ENCODE results near the gene LPIN1. TPM values are rescaled to one million over a fixed set of nuclear protein-coding genes. Genes with fewer than 3 reads are reported as not detected.

LPIN1 gene
- total RNA-seq, 2 experiments from 2014 or later: 31.9 to 36.5 TPM

DNA sequence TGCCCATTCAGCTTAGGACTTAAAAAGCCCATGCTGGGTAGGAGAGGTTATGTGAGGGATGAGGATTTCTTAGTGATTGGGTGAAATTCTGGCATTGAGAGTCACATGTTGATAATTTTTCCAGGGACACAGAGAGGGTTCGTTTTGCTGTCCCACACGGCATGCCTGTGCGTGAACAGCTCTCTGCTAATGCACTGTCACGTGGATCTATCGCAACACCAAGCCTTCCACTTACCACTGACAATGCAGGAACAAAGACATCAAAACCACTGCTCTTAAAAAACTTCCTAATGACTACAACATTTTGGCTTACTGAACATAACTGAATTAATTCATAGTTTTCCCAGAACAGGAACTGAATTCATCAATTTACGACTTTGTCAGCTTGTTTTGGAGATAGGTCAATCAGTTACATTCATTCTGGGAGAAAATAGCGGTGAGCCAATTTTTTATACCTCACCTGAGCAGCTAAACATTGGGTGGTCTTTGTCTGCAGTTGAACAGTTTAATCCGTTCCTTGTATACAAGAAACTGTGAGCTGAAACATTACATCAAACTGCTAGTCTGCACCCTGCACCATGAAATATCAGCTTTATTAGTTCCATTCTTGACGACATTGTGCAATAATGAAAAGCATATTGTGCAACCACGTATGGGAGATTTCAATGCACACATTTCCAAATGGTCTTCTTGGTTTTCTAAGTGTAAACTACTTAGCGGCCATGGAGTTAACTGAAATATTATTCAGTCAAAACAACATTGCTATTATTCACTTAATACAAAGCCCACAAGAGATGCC, 127.1 kb downstream of the LPIN1 start:
- CTCF ChIA-PET: interaction anchor here (1.0 to 1.4 kb wide), 4 partner anchors 10 to 843 kb away, joined by 3 to 5 read pairs (median 3); partner anchors contain the start of gene TRIB2
- intact Hi-C loops (cut with micrococcal nuclease): no loop called here

DNA sequence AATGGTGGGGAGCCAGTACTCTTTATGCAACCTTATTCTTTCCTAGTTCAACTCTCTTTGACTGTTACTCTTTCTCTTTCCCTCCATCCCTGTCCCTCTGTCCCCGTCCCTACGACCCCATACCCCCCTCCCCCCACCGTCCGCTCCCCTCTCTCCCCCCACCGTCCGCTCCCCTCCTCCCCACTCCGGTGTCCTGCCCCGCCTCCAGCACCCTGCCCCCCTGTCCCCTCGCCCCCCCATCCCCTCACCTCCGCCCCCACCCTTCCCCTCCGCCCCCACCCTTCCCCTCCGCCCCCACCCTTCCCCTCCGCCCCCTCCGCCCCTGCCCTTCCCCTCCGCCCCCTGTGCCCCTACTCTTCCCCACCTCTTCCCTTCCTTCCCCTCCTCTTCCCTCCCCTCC, 128.4 kb downstream of the LPIN1 start:
- Mint-ChIP-seq H3K4me3 (no peak overlapping the region), H3K36me3 (ENCODE audit: low read depth) (no peaks in the 10 kb centered on the region), H3K27ac (no peak overlapping the region), H3K9me3 (no peaks in the 10 kb centered on the region), H3K27me3 (peaks cover 3% of the 10 kb centered on the region), H3K4me1 (ENCODE audit: low read depth) (peaks cover 9% of the 10 kb centered on the region)
- no peak for ATAC-seq
- ChIA-PET CTCF (no interaction called here), POLR2A (no interaction called here)
- DNase-seq: no peak
- intact Hi-C loops (cut with micrococcal nuclease): no loop called here
- TF ChIP-seq, protein P1, sequence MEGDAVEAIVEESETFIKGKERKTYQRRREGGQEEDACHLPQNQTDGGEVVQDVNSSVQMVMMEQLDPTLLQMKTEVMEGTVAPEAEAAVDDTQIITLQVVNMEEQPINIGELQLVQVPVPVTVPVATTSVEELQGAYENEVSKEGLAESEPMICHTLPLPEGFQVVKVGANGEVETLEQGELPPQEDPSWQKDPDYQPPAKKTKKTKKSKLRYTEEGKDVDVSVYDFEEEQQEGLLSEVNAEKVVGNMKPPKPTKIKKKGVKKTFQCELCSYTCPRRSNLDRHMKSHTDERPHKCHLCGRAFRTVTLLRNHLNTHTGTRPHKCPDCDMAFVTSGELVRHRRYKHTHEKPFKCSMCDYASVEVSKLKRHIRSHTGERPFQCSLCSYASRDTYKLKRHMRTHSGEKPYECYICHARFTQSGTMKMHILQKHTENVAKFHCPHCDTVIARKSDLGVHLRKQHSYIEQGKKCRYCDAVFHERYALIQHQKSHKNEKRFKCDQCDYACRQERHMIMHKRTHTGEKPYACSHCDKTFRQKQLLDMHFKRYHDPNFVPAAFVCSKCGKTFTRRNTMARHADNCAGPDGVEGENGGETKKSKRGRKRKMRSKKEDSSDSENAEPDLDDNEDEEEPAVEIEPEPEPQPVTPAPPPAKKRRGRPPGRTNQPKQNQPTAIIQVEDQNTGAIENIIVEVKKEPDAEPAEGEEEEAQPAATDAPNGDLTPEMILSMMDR (IDR thresholded peaks at IDR 0.05): no peak

More for the DNA sequence above, 127.1 kb downstream of the LPIN1 start:
- Mint-ChIP-seq H3K27ac (no peak overlapping the region), H3K9me3 (no peaks in the 10 kb centered on the region), H3K27me3 (peaks cover 2% of the 10 kb centered on the region), H3K4me1 (ENCODE audit: low read depth) (peaks cover 9% of the 10 kb centered on the region), H3K36me3 (ENCODE audit: low read depth) (no peaks in the 10 kb centered on the region), H3K4me3 (no peak overlapping the region)
- TF ChIP-seq, protein P1 (IDR thresholded peaks at IDR 0.05): no peak
- POLR2A ChIA-PET: no interaction called here
- ATAC-seq (no peak), DNase-seq (no peak)

DNA sequence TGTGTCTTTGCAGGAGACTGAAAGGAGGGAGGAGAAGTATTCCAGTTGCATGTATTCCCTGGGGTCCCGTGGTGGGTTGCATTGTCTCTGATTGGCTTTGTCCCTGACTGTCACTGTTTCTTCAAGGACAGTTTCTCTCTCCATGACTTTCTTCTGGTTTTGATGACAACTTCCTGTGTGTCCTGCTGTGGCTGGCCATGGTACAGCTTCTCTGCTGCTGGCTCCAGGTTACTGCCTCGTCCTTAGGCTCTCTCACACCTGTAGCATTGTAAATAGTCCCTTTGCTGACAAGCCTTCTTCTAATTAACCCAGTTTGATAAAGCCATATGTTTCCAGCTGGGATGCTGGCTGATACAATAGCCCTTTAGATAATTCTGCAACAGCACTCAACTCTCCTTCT, 129.0 kb downstream of the LPIN1 start:
- Mint-ChIP-seq H3K27me3 (peaks cover 3% of the 10 kb centered on the region), H3K4me1 (ENCODE audit: low read depth) (peaks cover 6% of the 10 kb centered on the region), H3K4me3 (no peak overlapping the region), H3K36me3 (ENCODE audit: low read depth) (no peaks in the 10 kb centered on the region), H3K9me3 (no peaks in the 10 kb centered on the region), H3K27ac (no peak overlapping the region)
- no peak for ATAC-seq
- no peak for DNase-seq
- ChIA-PET CTCF (no interaction called here), POLR2A (no interaction called here)
- intact Hi-C loops (cut with micrococcal nuclease): no loop called here
- TF ChIP-seq, protein P1 (IDR thresholded peaks at IDR 0.05): no peak

DNA sequence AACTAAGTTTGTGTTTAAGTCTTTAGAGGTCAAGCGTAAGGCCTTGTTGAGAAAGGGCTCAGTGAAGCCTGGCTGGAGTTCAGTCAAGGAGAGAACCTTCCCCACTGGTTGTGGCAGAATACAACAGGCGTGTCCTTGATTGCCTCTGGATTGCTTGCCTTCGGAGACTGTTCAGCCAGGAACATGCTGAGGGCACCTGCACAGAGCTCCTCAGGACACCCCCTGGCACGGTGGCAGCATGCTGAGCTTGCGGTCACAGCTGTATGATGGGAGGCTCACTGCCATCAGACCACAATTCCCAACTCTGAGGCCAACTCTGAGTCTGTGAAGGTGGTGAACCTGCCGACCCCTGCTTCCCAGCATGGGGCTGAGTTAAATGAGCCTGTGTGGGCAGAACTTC, 130.0 kb downstream of the LPIN1 start:
- Mint-ChIP-seq H3K27ac (no peak overlapping the region), H3K36me3 (ENCODE audit: low read depth) (no peaks in the 10 kb centered on the region)

DNA sequence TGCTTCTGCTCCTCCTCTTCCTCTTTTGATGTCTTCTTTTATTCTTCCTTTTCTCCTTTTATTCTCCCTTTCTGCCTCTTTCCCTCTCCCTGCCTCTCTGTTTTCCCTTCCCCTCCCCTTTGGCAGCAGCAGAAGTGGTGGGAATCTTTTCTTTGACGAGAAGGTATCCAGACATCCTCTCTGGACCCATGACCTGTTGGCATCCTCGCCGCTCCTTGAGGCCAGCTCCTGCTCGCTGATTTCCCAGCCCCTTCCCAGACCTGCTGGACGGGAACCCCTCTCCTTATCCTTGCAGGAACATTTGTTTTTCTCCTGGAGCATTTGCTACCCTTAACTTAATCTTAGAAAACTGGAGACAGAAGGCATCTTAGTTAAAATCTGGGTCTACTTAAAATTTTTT, 130.5 kb downstream of the LPIN1 start:
- intact Hi-C loops (cut with micrococcal nuclease): no loop called here
- H3K27me3 Mint-ChIP-seq: peaks cover 3% of the 10 kb centered on the region
- no peak overlapping the region for H3K27ac Mint-ChIP-seq
- ATAC-seq: no peak
- ChIA-PET POLR2A (no interaction called here), CTCF (no interaction called here)
- H3K4me1 Mint-ChIP-seq (ENCODE audit: low read depth): peaks cover 3% of the 10 kb centered on the region
- no peaks in the 10 kb centered on the region for H3K36me3 Mint-ChIP-seq (ENCODE audit: low read depth)
- H3K9me3 Mint-ChIP-seq: peaks cover 2% of the 10 kb centered on the region
- DNase-seq: no peak
- TF ChIP-seq, protein P1 (IDR thresholded peaks at IDR 0.05): no peak
- no peak overlapping the region for H3K4me3 Mint-ChIP-seq

More for the DNA sequence above, 130.0 kb downstream of the LPIN1 start:
- Mint-ChIP-seq H3K4me1 (ENCODE audit: low read depth) (peaks cover 3% of the 10 kb centered on the region), H3K27me3 (peaks cover 3% of the 10 kb centered on the region), H3K9me3 (no peaks in the 10 kb centered on the region), H3K4me3 (no peak overlapping the region)
- intact Hi-C loops (cut with micrococcal nuclease): no loop called here
- DNase-seq: no peak
- ChIA-PET POLR2A (no interaction called here), CTCF (no interaction called here)
- TF ChIP-seq, protein P1 (IDR thresholded peaks at IDR 0.05): no peak
- no peak for ATAC-seq

Small RNA genes within 50 kb of the gene (microRNA-seq; reads per million reads assigned to microRNA genes)
- not detected for gene MIR4262 (ENCODE audit: borderline microRNAs expressed, borderline replicate concordance)
- gene MIR548S (ENCODE audit: borderline microRNAs expressed, borderline replicate concordance): not detected

Other genes starting within 250 kb of the LPIN1 start
- 1 to 10 TPM; 1.5 TPM for gene GREB1, start 212.6 kb upstream of the LPIN1 start, total RNA-seq
- gene NTSR2, start 76.4 kb upstream of the LPIN1 start, total RNA-seq: not detected